Measurements from ENCODE around the gene RFTN1. TPM values are rescaled to one million over a fixed set of nuclear protein-coding genes. Genes with fewer than 3 reads are reported as not detected.
A peak's percentile ranks its signal among the peaks of the same experiment; 100 is the strongest.

RFTN1 gene
- total and polyA plus RNA-seq, 10 of the 15 experiments (the other 5 are each of a cell fraction or from before 2014, with no cell fraction given) = 20.6 to 213 (median 147) TPM

- SMC1A ChIA-PET (ENCODE audit: uncharacterized antibody, unreplicated experiment) = interaction anchor here (1.0 to 6.1 kb wide), 9 partner anchors 12 to 98 kb away, joined by 3 to 54 read pairs (median 5); no protein-coding TSS in a partner anchor
- Histone ChIP-seq H3K9ac (ENCODE audit: control insufficient read depth, insufficient read depth, low read length) (no peak overlapping the region), H3K79me2 (ENCODE audit: control insufficient read depth, insufficient read depth, low read length) (peaks cover 46% of the 10 kb centered on the region), H2AFZ (ENCODE audit: control insufficient read depth, low read depth, low read length) (no peak overlapping the region), H3K4me2 (ENCODE audit: control insufficient read depth, insufficient read depth) (no peak overlapping the region), H3K4me3 (no peak overlapping the region), H3K27me3 (replicated peaks in 1 of 2; ENCODE audit: control insufficient read depth in 2 of 2, insufficient read depth in 2 of 2, low read length in 1 of 2) (no peaks in the 10 kb centered on the region), H3K36me3 (ENCODE audit: control insufficient read depth in 2 of 2, insufficient read depth in 2 of 2, low read length in 1 of 2) (peaks cover 14 to 22% of the 10 kb centered on the region in 2 experiments), H3K27ac (ENCODE audit: control insufficient read depth, insufficient read depth) (peak overlapping the region; percentile 37; the same call in 1 of the 2 replicates), H3K4me1 (ENCODE audit: control insufficient read depth, insufficient read depth, low read length) (peaks cover 47% of the 10 kb centered on the region), H4K20me1 (ENCODE audit: control insufficient read depth, insufficient read depth) (no peaks in the 10 kb centered on the region), H3K9me3 (replicated peaks; ENCODE audit: control insufficient read depth, insufficient read depth, low read length) (no peaks in the 10 kb centered on the region; the same call in 2 of the 3 replicates)
- CTCF ChIA-PET = interaction anchor here (1.2 to 2.3 kb wide), 3 partner anchors 12 to 23 kb away, joined by 3 to 6 read pairs (median 5); no protein-coding TSS in a partner anchor
- FAIRE-seq (no peak), ATAC-seq (no peak), DNase-seq (ENCODE audit: low read depth, low spot score) (no peak)
- WGBS (ENCODE audit: insufficient coverage, insufficient replicate concordance, low lambda C conversion rate, missing lambda C conversion rate) = 68% methylated on average over 3 of the region's 3 CpGs
- POLR2A ChIA-PET = interaction anchor here (1.0 to 2.9 kb wide), 4 partner anchors 20 to 32 kb away, joined by 3 to 14 read pairs (median 9); no protein-coding TSS in a partner anchor
- TF ChIP-seq ASH2L (IDR thresholded peaks at IDR 0.05; ENCODE audit: borderline replicate concordance, low read depth) = no peak
- no peak for TF ChIP-seq ATF7 (IDR thresholded peaks at IDR 0.05; ENCODE audit: low read depth)
- TF ChIP-seq ATF2 (IDR thresholded peaks at IDR 0.05; ENCODE audit: low read length) = no peak
- TF ChIP-seq, protein P1, sequence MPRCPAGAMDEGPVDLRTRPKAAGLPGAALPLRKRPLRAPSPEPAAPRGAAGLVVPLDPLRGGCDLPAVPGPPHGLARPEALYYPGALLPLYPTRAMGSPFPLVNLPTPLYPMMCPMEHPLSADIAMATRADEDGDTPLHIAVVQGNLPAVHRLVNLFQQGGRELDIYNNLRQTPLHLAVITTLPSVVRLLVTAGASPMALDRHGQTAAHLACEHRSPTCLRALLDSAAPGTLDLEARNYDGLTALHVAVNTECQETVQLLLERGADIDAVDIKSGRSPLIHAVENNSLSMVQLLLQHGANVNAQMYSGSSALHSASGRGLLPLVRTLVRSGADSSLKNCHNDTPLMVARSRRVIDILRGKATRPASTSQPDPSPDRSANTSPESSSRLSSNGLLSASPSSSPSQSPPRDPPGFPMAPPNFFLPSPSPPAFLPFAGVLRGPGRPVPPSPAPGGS (IDR thresholded peaks at IDR 0.05; ENCODE audit: borderline replicate concordance, insufficient read depth, low read depth, low read length, poor library complexity, severe bottlenecking) = no peak
- TF ChIP-seq ESRRA (IDR thresholded peaks at IDR 0.05; ENCODE audit: low read length) = no peak
- no peak for TF ChIP-seq SPI1 (IDR thresholded peaks at IDR 0.05; ENCODE audit: borderline replicate concordance, insufficient read depth, low read depth, low read length)
- no peak for TF ChIP-seq CBX3 (IDR thresholded peaks at IDR 0.05; ENCODE audit: borderline replicate concordance, low read depth)
- TF ChIP-seq NFYB (IDR thresholded peaks at IDR 0.05; ENCODE audit: insufficient read depth, low read depth, low read length) = no peak
- no peak for TF ChIP-seq MYB (IDR thresholded peaks at IDR 0.05; ENCODE audit: borderline replicate concordance, low read depth, low read length)
- TF ChIP-seq ELK1 (IDR thresholded peaks at IDR 0.05; ENCODE audit: low read depth, low read length) = no peak
- in situ Hi-C loops (cut with MboI) (no loop called here), intact Hi-C loops (cut with micrococcal nuclease; ENCODE audit: unreplicated experiment) (no loop called here)
- BruUV-seq (replicated peaks) = no TSS peak
- RAD21 ChIA-PET (ENCODE audit: unreplicated experiment) = interaction anchor here (0.6 to 1.5 kb wide), 2 partner anchors 18 to 87 kb away, joined by 3 to 5 read pairs; no protein-coding TSS in a partner anchor
Observed at GRCh38 chr3:16410659-16411058, 102.8 kb downstream of the RFTN1 start.
